RWPE1 (cell line): ENCODE data around the gene QRFPR.

Source experiments
- CTCF ChIA-PET: fragments of 350-600 bp; sonication (Branson Sonifier 250); formaldehyde crosslinking; extraction: SDS; loops from one replicate; lab custom pipeline; 2021; lab: Yijun Ruan, JAX
- POLR2A ChIA-PET: fragments of 400-600 bp; formaldehyde crosslinking; extraction: SDS; loops from one replicate; lab custom pipeline; 2020; ENCODE audit warnings: antibody characterized with exemption; ENCODE audit not compliant: low non-redundant PET; lab: Yijun Ruan, JAX
- DNase-seq: peaks from one replicate; pipeline ENCODE4 v3.0.0; 2012; ENCODE audit warnings: low spot score
- H3K27ac ChIP-seq: fragments of 450-650 bp; 2 replicates; pipeline ENCODE4 v1.5.1; 2017
- TF ChIP-seq, protein P1 (sequence below): fragments of 450-650 bp; conservative IDR thresholded peaks from 2 replicates; pipeline ENCODE4 v1.5.1; 2017; ENCODE audit warnings: low read depth, mild to moderate bottlenecking

The QRFPR gene

GRCh38 chr4:121308828-121309227, 72.0 kb downstream of the QRFPR start:
- no peak for DNase-seq
- TF ChIP-seq, protein P1, sequence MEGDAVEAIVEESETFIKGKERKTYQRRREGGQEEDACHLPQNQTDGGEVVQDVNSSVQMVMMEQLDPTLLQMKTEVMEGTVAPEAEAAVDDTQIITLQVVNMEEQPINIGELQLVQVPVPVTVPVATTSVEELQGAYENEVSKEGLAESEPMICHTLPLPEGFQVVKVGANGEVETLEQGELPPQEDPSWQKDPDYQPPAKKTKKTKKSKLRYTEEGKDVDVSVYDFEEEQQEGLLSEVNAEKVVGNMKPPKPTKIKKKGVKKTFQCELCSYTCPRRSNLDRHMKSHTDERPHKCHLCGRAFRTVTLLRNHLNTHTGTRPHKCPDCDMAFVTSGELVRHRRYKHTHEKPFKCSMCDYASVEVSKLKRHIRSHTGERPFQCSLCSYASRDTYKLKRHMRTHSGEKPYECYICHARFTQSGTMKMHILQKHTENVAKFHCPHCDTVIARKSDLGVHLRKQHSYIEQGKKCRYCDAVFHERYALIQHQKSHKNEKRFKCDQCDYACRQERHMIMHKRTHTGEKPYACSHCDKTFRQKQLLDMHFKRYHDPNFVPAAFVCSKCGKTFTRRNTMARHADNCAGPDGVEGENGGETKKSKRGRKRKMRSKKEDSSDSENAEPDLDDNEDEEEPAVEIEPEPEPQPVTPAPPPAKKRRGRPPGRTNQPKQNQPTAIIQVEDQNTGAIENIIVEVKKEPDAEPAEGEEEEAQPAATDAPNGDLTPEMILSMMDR = no peak
- ChIA-PET POLR2A (no interaction called here), CTCF (interaction anchor here (0.5 kb wide), 1 partner anchor 143 kb away, joined by 3 read pairs; no protein-coding TSS in a partner anchor)
- H3K27ac ChIP-seq = no peak overlapping the region

DNA sequence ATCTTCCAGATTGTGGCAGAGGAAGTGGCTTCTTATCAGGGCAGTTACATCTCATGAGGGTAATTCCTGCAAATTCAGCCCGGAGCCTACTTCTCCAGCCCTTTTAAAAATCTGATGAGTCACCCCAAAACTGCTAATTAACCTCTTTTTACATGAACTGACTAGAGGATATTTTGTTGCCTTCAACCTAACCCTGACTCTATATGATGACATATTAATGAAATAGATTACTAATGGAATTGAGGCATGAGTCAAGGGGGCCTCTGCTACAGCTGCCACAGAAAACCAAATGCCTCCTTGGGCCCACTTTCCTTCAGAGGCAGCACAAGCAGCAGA, 72.5 kb downstream of the QRFPR start:
- no peak overlapping the region for H3K27ac ChIP-seq
- DNase-seq = no peak
- POLR2A ChIA-PET = no interaction called here
- CTCF ChIA-PET = interaction anchor here (1.2 to 1.7 kb wide), 2 partner anchors 19 to 116 kb away, joined by 5 to 13 read pairs; no protein-coding TSS in a partner anchor
- TF ChIP-seq, protein P1 = no peak

DNA sequence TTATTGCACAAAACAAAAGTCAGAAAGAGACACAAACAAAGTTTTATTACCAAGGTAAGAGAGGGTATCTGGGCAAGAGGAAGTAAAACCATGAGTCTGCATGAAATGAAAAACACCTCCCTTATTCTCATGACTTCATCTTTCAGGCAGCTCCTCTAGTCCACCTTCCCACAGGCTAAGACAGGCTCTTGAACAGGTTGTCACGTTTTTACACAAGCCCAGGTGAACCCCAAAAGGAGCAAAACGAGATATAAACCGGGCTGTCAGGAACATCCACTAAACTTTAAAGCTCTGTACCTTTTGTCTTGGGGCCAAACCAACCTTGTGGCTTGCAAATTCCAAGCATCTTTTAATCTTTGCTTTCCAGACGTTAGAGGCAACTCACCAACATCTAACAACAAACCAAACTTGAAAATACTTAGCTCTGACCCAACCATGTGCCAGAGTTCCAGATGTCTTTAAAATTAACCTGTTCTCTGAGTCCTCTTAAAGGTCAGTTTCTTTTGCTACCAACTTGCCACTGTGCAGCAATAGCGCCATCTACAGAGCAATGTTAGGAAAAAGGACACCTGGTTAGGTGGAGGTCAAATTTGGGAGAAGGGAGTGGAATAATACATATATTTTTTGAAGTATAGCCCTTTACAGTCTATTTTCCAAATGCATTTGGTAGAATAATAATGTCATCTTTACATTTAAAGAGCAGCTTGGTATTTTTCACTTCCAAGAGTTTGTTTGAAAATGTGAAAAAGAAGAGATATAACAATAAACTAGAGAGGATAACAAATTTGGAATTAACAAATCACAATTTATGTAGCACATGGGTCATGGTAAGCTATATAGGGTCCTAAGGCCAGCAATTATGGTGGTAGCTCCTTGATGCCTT, 73.1 kb downstream of the QRFPR start:
- TF ChIP-seq, protein P1 = peak; percentile 75
- peak; percentile 45 for DNase-seq
- ChIA-PET CTCF (interaction anchor here (0.6 to 1.7 kb wide), 10 partner anchors 9 to 670 kb away, joined by 3 to 13 read pairs (median 4); no protein-coding TSS in a partner anchor), POLR2A (no interaction called here)
- H3K27ac ChIP-seq = no peak overlapping the region

DNA sequence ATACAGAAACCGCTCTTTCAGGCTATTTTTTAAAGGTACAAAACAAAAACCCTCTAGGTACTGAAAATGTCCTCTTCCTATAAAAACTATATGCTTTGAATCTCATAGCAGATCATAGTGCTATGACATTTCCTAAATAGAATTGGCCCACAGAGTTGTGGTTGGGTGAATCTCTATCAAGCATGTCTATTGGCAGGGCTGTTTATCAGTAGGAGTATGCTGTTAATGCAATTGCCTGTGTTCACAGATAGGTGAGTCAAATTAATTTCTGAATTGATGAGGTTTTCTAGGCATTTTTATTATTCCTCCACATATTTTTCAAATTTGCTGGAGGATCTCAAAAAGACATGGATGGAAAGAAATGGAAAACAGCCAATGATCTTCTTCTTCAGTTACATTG, 73.9 kb downstream of the QRFPR start:
- DNase-seq = no peak
- TF ChIP-seq, protein P1 = no peak
- H3K27ac ChIP-seq = no peak overlapping the region
- POLR2A ChIA-PET = no interaction called here
- CTCF ChIA-PET = interaction anchor here (0.6 to 1.7 kb wide), 8 partner anchors 8 to 669 kb away, joined by 3 to 13 read pairs (median 3); no protein-coding TSS in a partner anchor

DNA sequence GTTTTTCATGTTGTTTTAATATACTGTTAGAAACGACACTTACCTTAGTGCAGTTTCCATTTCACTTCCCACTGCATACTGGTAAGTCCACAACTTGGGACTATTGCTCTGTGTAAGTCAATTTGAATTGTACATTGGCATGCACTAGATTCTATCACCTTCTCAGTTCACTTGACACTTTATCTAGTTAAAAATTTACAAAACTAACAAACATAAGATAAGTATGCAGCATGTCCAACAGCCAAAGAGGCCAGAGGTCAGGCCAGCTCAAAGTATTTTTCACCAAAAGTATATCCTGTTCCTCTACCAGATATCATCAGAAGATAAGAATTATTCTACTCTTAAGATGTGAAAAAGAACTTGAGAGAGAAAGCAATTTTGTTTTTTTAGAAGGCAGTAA, 75.9 kb downstream of the QRFPR start:
- TF ChIP-seq, protein P1 = no peak
- no peak for DNase-seq
- ChIA-PET POLR2A (no interaction called here), CTCF (no interaction called here)
- H3K27ac ChIP-seq = no peak overlapping the region

- no peak for DNase-seq
These were observed 81.5 kb downstream of the QRFPR start for GRCh38 chr4:121299367-121299766.

More at GRCh38 chr4:121299367-121299766, 81.5 kb downstream of the QRFPR start:
- CTCF ChIA-PET = interaction anchor here (0.6 to 0.7 kb wide), 2 partner anchors 8 to 121 kb away, joined by 3 read pairs; no protein-coding TSS in a partner anchor
- TF ChIP-seq, protein P1 = no peak
- POLR2A ChIA-PET = no interaction called here
- no peak overlapping the region for H3K27ac ChIP-seq
